HG03175 (cell line): ENCODE data around the gene DHX16.

ENCODE experiments used
- ATAC-seq: cut with Tn5 transposase; IDR thresholded peaks from one replicate; pipeline ENCODE4 v1.9.1; 2021; ENCODE audit warnings: mild to moderate bottlenecking, moderate library complexity; ENCODE audit not compliant: unreplicated experiment

The DHX16 gene

GRCh38 chr6:30610065-30610464 is 62.7 kb downstream of the DHX16 start:
- no peak for ATAC-seq

- ATAC-seq, result no peak
Observed at GRCh38 chr6:30603961-30604360, 68.8 kb downstream of the DHX16 start.
